GM12891 (cell line): Measurements from ENCODE around the gene CNOT11.
"Not testable (repeated sequence)": the region's sequence is repeated elsewhere in the genome, so short reads cannot be mapped to it uniquely, and the experiment has no call there.

Source experiments
- DNase-seq: peaks from one replicate; pipeline ENCODE4 v3.0.0; 2011; ENCODE audit warnings: low spot score; ENCODE audit not compliant: insufficient read length
- FAIRE-seq: peaks from 2 replicates; lab custom pipeline; 2011; peaks lifted over from hg19 to GRCh38; lab: Jason Lieb, UNC
- PAX5 ChIP-seq: IDR thresholded peaks from 2 replicates; pipeline ENCODE4 v1.6.1; 2011; ENCODE audit warnings: low read length, moderate library complexity, mild to moderate bottlenecking; ENCODE audit not compliant: insufficient read depth, severe bottlenecking
- POLR2A ChIP-seq: IDR thresholded peaks from 2 replicates; pipeline ENCODE4 v1.6.1; 2011; ENCODE audit warnings: low read depth, low read length, control low read depth
- POLR2AphosphoS5 ChIP-seq: IDR thresholded peaks from 2 replicates; pipeline ENCODE4 v1.6.1; 2011; ENCODE audit warnings: low read depth, low read length, control low read depth
- POU2F2 ChIP-seq: IDR thresholded peaks from 2 replicates; pipeline ENCODE4 v1.6.1; 2011; ENCODE audit warnings: low read depth, mild to moderate bottlenecking, control low read depth, low read length, moderate library complexity
- SPI1 ChIP-seq: IDR thresholded peaks from 2 replicates; pipeline ENCODE4 v1.6.1; 2011; ENCODE audit warnings: low read depth, low read length, control low read depth
- TAF1 ChIP-seq: IDR thresholded peaks from 2 replicates; pipeline ENCODE4 v1.6.1; 2011; ENCODE audit warnings: low read depth, low read length, control low read depth

Gene CNOT11

GRCh38 chr2:101310834-101311695, 58.4 kb downstream of the CNOT11 start:
- TF ChIP-seq SPI1 (no peak), POLR2AphosphoS5 (no peak), TAF1 (no peak), PAX5 (no peak), POLR2A (no peak), POU2F2 (no peak)
- DNase-seq (no peak), FAIRE-seq (no peak)

GRCh38 chr2:101311696-101312017, 59.0 kb downstream of the CNOT11 start:
- TF ChIP-seq POLR2AphosphoS5 (no peak), TAF1 (no peak), SPI1 (no peak), PAX5 (no peak), POU2F2 (no peak), POLR2A (no peak)
- FAIRE-seq: no peak
- no peak for DNase-seq

- FAIRE-seq, DNase-seq: not testable (repeated sequence)
These were observed 63.9 kb downstream of the CNOT11 start for GRCh38 chr2:101316568-101316967.
